SKM-1 (cell line): ENCODE results near the gene MVB12B.

Experiments used
- DNase-seq: peaks from one replicate; lab custom pipeline; 2025; ENCODE audit not compliant: unreplicated experiment; lab: John Stamatoyannopoulos, UW

Gene MVB12B

GRCh38 chr9:126383406-126384046, 56.9 kb downstream of the MVB12B start:
- DNase-seq, result no peak

DNA sequence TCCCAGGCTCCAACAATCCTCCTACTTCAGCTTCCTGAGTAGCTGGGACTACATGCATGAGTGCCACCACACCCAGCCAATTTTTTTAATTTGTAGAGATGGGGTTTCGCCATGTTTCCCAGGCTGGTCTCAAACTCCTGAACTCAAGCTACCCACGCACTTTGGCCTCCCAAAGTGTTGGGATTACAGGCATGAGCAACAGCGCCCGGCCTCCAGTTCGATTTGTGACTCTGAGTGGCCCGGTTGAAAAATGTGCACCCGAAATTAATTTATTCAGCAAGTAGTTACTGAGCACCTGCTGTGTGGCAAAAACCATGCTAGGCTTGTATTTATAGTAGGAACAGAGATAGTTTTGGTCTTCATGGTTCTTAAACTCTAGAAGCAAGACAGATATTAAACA, 58.3 kb downstream of the MVB12B start:
- DNase-seq, result no peak

DNA sequence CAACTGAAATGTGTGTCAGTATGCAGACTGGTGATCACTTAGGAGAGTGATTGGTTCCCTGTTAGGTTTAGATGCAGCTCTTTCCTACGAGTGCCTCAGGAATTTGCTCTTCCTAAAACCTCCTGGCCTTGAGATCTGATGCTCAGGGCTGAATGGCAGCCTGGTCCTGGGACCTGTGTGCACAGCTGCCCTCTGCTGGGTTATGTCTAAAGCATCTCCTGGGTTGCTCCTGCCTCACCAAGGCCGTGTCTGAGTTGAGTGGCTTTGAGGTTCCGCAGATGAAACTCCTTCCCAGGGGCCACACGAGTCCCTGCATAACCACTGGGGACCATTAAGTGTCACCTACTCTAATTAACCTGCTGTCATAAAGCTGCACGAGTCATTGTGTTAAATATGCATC, 59.5 kb downstream of the MVB12B start:
- DNase-seq, result no peak

GRCh38 chr9:126386776-126387175, 60.1 kb downstream of the MVB12B start:
- DNase-seq, result no peak

- DNase-seq, result no peak
These were observed 62.5 kb downstream of the MVB12B start for GRCh38 chr9:126388964-126389708.

GRCh38 chr9:126389992-126390391, 63.4 kb downstream of the MVB12B start:
- DNase-seq, result peak; percentile 70

DNA sequence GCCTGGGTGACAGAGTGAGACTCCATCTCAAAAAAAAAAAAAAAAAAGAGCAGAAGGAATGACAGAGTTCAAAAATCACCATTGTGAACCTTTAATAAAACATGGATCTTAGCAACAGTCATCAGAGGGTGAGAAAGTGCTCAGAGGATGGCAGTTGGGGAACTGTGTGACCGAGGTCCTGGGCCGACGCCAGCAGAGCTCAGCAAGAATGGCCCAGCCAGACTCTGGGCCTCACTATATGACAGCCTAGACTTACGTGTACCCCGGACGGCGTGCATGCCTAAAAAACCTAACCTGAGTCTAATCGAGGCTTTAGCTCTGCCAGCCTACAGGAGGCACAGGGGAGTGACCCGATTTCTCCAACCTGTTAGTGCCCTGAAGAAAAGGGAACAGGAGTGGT, 64.3 kb downstream of the MVB12B start:
- DNase-seq, result no peak

DNA sequence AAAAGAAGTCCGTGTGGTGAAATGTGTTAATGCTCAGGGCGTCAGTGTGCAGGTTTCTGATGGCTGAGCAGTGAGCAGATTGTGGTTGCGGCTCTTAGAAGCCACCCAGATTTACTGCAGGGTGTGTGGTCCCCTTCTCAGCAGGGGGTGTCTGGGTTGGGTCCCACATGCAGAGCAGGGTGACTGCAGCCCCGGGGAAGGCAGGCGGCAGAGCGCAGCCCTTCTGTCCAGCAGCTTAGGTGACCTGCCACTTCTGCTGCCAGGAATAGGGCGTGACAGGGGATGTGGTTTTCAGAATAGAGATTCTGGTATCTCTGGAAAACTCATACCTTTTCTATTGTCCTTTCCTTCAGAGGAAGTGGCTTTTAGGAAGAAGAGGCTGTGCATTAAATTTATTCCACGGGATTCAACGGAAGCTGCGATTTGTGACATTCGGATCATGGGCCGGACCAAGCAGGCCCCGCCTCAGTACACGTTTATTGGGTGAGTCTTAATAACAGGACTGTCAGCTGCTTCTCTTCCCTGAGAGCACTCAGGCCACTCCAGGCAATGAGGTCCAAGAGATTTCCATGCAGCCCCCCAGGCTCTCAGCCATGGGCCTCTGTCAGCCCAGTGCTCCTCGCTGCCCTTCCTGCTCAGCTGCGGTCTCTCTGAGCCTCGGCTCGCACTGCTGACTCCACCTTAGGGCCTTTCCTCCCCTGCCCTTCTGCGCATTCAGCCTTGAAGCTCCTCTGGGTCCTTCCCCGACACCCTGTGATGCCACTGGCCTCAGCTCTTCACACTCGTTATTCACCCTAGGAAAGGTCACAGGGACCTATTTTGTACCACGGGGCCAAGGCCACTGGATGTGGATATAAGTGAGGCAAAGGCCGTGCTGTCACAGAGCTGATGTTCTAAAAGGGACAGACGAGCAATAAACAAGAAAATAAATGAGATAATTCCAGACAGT, 65.4 kb downstream of the MVB12B start:
- no peak for DNase-seq

DNA sequence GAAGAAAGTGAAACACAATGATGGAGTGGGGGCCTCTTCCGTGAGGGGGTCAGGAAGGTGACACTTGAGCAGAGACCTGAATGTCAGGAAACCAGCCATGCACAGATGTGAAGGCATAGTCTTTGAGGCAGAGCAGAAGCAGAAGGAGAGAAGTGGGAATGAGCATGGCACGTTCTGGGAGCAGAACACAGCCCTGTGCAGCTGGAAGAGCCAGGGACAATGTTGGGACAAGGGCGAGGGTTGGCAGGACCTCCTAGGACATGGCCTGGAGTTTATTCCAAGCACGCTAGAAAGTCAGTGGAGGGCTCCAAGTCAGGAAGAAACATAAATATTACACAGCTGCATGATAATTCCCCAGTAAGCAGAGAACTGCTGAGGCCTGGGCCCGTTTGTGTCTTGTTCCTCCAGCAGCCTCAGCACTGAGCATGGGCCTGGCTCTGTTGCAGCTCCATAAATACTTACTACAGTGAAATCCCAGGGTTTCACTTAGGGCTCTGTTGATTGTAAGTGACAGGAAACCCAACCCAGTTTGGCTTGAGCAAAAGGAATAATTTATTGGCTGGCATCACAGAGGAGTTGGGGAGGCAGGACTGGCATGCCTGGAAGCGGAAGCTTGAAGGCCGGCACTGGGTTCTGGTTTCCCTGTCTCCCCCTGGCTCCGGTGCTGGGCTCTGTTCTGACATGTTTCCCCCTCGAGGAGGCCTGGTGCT, 66.2 kb downstream of the MVB12B start:
- no peak for DNase-seq

DNA sequence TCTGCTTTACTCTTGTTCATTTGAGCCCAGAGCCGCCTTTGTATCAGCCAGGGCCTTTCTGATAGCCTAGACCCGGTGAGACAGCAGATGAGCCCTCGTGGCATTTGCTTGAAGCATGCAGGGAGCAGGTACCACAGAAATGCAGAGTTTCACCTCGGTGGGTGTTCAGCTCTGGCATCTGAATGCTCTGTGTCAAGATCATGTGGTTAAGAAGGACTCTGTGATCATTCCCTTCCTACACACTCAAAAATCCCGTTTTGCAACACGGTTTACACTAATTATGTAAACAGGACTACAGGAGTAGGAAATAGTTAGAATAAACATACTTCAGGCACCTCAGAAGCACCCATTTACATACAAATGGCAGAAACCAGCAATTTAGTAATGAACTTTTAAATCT, 67.2 kb downstream of the MVB12B start:
- no peak for DNase-seq

- DNase-seq, result no peak
These were observed 68.2 kb downstream of the MVB12B start for GRCh38 chr9:126394802-126395201.

DNA sequence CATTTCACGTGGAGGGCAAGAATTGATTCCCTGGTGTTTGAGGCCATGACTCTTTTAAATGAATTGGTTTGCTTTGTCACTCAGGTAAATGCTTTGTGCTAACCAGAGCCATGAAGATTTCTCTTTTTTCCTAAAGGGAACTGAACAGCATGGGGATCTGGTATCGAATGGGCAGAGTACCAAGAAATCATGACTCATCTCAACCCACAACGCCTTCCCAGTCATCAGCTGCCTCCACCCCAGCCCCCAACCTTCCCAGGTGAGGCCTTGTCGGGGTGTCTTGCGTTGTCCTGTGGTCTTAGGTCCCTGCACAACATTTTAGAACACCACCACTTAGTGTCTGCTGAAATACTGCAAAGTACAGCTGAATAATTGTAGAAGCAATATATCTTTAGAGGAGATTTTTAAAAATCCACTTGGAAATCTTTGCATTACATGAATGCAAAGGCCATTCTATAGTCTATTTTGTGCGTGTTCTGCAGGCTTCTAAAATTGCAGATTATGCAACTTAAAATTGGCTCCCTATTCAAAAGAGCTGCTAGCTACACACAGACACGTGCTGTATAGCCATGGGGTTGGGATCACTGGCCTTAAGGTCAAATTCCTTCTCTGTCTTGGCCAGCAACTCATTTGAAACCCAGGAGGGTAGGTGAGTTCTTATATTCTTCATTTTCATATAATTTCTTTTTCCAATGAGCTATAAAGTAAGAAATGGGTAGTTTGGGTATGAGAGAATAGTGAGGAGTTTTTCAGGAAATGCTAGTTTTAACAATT, 69.0 kb downstream of the MVB12B start:
- no peak for DNase-seq

- no peak for DNase-seq
These were observed 70.4 kb downstream of the MVB12B start for GRCh38 chr9:126397056-126397455.

DNA sequence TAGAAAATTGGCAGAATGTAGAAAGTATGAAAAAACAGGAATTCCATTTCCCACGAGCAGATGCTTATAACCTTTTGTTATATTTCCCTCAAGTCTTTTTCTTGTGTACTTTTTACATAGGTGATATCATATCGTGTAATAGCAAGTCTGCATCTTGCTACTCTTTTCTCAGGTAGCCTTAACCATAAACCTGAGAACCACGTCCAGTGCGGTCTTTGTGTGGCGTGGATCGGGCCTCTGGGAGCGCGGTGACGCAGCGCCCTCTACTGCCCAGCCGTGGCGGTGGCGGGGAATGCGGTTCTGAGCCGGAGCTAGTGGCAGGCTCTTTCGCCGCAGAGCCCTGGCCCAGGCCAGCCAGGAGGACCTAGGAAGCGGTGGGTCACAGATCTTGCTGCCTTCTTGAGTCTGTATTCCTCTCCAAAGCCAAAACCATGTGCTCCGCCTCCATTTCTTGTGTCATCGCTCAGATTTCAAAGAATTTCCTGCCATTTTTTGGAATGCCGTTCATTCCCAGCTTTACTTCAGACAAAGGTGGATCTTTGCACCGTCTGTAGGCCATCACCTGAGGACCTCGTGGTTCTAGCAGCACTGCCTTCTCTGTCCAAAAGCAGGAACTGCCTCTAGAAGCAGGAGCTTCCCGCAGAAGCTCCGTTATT, 71.9 kb downstream of the MVB12B start:
- peak; percentile 9 for DNase-seq

- no peak for DNase-seq
These were observed 72.6 kb downstream of the MVB12B start for GRCh38 chr9:126399251-126399650.

DNA sequence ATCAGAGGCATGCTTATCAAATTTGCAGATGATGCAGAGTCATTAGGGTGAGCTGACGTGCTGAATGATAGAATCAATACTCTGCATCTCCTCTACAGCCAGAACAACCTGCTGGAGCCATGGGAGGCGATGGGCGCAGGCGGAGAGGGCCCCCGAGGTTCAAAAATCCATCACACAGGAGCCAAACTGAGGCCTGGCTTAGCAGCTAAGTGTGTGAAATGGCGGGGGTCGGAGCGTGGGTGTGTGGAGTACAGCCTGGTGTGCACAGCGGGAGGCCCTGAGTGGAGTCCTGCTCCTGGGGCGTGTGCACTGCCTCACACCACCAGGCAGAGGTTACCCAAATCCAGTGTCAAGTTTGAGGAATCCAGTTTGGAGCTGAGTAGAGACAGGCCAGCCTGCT, 73.2 kb downstream of the MVB12B start:
- no peak for DNase-seq

GRCh38 chr9:126400571-126400970, 73.9 kb downstream of the MVB12B start:
- DNase-seq, result no peak

DNA sequence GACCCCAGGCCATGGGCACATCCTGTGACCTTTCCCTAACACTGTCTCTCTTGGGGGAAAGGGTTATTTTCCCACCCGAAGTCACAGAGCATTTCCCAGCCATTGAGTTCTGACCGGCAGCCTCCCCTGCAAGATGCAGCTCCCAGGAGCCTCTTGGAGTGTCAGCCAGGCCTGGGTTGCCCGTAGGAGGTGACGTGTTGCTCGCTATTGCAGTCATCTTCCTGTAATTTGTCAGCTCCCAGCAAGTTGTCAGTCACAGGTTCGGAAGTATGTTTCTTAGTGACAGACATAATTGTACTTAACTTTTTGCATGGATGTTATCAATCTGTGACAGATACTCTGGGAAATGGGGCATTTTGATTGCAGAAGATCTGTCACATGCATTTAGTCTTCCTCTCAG, 74.5 kb downstream of the MVB12B start:
- DNase-seq, result no peak

DNA sequence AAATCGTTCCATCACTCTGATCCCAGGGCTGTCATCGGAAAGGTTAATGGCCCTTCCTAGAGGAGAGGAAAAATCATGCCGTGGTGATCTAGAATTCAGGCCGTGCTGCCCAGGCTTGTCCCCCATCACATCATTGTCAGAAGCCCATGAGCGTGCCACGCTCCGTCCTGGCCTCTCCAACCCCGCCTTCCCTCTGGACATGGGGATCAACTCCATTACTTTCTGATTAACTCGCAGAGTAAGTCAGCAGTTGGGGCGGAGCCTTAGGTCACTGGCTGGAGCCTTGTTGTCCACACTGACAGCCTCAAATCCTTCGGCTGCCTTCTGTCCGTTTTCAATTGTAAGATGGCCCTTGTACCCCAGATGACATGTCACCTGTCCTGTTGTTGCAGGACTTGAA, 75.0 kb downstream of the MVB12B start:
- DNase-seq, result no peak

GRCh38 chr9:126403397-126403796, 76.8 kb downstream of the MVB12B start:
- DNase-seq, result no peak
